Middle frontal gyrus (tissue), 1 donor: ENCODE data around the gene STK32B.
"Not testable (repeated sequence)": the region's sequence is repeated elsewhere in the genome, so short reads cannot be mapped to it uniquely, and the experiment has no call there.

Experiments
- DNase-seq: peaks from one replicate; pipeline ENCODE4 v3.0.0-alpha.2; 2015; ENCODE audit warnings: low spot score; ENCODE audit errors: extremely low spot score

STK32B gene

GRCh38 chr4:5066968-5067367 lies 15.7 kb downstream of the STK32B start:
- not testable (repeated sequence) for DNase-seq

GRCh38 chr4:5067908-5068307 lies 16.6 kb downstream of the STK32B start:
- no peak for DNase-seq

- no peak for DNase-seq
Measured at GRCh38 chr4:5069901-5070300, 18.6 kb downstream of the STK32B start.

- DNase-seq = no peak
Measured at GRCh38 chr4:5072948-5073347, 21.7 kb downstream of the STK32B start.

DNA sequence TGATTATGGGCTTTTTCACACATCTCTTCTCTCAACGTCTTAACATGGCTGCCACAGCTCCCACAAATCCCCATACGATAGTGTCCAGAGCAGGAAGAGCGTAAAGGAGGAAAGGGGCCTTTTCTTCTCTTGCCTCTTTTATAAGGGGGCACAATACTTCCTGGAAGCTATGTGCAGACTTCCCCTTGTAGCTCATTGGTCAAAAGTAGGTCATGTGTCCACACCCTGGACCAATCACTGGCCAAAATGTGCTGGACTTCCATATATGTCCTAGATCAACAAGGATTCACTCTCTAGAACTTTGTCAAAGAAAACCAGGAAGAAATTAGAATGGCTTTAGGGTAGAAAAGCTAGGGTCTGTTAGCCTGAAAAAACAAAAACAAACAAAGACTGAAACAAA lies 26.7 kb downstream of the STK32B start:
- DNase-seq = no peak

DNA sequence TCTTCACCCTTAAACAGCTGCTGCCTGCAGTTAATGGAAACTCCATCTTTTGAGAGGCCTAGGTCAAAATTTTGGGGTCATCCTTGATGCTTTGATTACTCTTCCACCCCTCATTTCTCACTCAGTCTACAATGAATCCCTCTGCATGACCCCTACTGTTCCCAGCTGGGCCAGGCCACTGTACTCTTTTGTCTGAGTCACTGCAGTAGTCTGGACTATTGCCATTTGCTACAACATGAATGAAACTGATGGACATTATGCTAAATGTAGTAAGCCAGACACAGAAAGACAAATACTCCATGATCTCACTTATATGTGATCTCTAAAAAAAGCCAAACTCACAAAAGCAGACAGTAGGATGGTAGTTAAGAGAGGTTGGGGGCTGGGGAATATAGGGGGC lies 28.3 kb downstream of the STK32B start:
- DNase-seq = no peak

GRCh38 chr4:5081441-5081999 lies 30.2 kb downstream of the STK32B start:
- DNase-seq = no peak

DNA sequence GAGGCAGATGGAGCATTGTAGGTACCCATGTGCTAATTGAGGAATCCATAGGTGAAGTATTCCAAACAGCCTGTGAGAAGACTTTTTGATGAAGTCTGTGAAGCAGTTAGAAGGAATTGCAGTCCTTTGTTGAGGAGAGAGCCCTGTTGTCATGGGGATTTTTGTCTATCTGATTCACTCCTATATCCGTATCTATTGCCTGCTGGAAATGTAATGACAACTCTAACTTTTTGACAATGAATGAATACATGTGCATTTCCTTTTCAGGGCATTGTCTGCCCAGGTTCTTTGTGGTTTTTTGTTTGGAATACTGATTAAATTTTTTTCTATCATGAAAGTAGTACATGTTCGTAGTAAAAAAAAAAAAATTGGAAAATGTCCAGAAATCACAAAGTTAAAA lies 31.1 kb downstream of the STK32B start:
- no peak for DNase-seq

- no peak for DNase-seq
Measured at GRCh38 chr4:5084911-5085475, 33.7 kb downstream of the STK32B start.

GRCh38 chr4:5086535-5086934 lies 35.3 kb downstream of the STK32B start:
- no peak for DNase-seq

DNA sequence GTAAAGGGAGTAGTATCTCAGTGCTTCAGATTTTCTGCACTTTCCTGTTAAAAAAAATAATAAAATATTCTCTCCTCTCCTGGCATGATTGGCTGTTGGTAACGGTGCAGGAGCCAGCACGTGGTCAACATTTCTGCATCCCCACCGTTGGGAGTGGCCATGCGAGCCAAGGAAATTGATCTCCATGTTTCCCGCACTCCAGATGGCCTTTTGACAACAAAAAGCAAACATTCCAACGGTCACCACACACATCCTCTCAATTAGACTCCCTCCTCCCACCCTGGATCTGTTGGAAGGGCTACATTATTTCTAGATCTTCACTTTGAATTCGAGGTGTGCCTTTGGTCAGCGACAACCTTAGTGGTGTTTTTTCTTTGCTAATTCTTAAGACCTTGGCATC lies 45.0 kb downstream of the STK32B start:
- no peak for DNase-seq

DNA sequence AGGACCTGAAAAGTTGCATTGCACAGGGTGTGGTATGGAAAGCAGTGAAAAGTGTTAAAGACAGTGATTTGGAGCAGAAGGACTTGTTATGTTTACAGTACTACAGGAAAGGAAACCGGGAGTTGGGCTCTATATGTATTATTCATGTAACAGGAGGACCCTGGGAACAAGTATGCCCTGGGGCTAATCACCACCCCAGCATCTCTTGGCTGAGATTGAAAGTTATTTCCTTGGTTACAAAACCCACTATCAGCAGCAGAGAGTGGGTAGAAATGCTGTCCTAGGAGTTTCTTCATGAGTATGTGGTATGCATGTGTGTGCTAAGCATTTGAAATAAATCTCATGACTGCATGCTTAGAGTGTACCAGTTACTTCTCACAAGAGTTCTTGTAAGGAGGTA lies 46.9 kb downstream of the STK32B start:
- DNase-seq = no peak

DNA sequence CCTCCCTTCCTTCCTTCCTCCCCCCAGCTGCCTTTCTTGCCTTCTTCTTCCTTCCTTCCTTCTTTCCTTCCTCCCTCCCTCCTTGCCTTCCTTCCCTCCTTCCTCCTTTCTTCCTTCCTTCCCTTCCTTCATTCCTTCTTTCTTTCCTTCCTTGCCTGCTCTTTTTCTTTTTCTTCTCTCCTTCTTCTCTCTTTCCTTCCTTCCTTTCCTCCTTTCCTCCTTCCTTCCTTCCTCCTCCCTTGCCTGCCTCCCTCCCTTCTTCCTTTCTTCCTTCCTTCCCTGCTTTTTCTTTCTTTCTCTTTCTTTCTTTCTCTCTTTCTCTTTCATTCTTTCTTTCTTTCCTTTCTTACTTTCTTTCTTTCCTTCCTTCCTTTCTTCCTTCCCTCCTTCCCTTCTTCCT lies 49.1 kb downstream of the STK32B start:
- DNase-seq = no peak

DNA sequence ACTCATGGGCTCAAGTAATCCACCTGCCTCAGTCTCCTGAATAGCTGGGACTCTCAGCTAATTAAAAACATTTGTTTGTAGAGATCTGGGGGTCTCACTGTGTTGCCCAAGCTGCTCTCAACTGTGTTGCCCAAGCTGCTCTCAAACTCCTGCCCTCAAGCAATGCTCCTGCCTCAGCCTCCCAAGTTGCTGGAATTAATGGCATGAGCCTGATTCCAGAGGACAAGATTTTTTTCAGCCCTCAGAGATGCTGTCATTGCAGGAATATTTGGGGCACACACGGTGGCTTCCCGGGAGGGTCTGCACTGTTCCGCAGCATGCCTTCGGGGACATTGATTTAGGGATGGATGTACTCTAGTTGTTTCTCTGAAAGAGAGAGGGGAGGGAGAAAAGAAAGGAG lies 49.7 kb downstream of the STK32B start:
- no peak for DNase-seq

DNA sequence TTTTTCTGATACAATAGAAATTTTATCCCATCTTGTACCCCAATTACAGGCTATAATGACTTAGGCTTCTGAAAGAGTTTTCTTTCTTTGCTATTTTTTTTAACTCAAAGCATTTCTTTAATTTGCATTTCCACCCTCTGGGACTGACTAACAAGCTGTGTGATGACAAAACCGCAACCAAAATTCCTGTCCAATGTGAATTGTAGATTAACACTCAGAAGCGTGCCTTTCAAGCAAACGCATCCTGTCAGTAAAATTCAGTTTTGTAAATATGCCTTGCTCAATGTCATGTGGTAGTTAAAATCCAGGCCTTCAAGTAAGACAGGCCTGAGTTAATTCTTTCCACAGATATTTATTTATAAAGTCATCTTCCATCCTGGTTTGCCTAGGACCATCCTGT lies 50.3 kb downstream of the STK32B start:
- no peak for DNase-seq

DNA sequence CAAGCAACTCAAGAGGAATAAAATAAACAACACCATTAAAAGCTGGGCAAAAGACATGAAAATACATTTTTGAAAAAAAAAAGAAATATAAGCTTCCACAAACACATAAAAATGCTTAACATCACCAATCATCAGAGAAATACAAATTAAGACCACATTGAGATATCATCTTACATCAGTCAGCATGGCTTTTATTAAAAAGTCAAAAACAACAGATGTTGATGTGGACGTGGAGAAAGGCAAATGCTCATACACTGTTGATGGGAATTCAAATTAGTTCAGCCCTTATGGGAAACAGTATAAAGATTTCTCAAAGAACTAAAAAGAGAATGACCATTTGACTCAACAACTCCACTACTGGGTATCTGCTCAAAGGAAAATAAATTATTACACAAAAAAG lies 59.6 kb downstream of the STK32B start:
- no peak for DNase-seq

- DNase-seq = no peak
Measured at GRCh38 chr4:5112333-5113095, 61.2 kb downstream of the STK32B start.

- DNase-seq = no peak
Measured at GRCh38 chr4:5114950-5115349, 63.7 kb downstream of the STK32B start.

- DNase-seq = no peak
Measured at GRCh38 chr4:5118091-5118786, 67.0 kb downstream of the STK32B start.

DNA sequence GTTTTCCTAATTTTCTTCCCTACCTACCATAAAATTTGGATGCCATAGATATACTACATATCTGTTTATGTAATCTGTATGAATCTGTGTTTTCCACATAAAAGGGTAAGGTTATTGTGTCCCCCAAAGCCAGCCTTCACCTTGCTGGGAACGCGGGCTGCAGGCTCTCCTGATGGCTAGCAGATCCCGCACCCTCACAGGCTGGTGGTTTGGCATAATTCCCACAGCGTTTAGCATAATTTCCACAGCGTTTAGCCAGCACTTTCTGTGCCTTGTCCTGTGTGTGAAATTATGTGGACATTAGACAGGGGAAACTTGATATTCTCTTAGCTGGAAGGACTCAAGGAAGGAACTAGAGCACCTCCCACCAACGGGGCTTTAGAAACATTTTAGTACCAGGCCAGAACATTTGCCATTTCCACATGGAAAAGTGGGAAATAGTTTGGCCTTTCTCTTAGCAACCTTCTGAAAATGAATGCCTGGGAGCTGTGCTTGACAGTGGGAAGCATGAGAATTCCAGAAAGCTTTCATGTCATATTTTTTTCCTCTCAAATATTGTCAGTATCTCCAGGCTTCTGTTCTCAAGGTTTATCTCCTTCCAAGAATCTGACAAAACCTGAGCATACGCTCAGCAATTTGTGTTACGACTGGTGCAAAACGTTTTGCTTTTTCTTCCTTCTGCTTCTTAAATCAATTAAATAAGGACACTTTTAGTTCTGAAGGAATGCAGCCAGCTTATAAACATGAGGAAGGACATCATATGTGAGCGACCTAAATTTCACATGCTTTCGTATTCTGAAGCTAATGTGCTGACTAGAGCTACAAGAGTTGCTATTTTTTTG lies 67.9 kb downstream of the STK32B start:
- no peak for DNase-seq

- no peak for DNase-seq
Measured at GRCh38 chr4:5120067-5120466, 68.8 kb downstream of the STK32B start.

- no peak for DNase-seq
Measured at GRCh38 chr4:5120468-5120867, 69.2 kb downstream of the STK32B start.
